Measurements from ENCODE around the gene SYTL3.

DNA sequence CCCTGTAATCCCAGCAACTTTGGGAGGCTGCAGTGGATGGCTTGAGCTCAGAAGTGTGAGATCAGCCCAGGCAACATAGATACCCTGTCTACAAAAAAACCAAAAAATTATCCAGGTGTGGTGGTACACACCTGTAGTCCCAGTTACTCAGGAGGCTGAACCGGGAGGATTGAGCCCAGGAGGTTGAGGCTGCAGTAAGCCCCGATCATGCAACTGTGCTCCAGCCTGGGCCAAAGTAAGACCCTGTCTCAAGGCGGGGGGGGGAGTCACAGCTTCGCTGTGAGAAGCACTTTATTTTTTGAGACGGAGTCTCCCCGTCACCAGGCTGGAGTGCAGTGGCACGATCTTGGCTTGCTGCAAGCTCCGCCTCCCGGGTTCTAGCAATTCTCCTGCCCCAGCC, 115.1 kb downstream of the SYTL3 start:
- TF ChIP-seq, protein P1, sequence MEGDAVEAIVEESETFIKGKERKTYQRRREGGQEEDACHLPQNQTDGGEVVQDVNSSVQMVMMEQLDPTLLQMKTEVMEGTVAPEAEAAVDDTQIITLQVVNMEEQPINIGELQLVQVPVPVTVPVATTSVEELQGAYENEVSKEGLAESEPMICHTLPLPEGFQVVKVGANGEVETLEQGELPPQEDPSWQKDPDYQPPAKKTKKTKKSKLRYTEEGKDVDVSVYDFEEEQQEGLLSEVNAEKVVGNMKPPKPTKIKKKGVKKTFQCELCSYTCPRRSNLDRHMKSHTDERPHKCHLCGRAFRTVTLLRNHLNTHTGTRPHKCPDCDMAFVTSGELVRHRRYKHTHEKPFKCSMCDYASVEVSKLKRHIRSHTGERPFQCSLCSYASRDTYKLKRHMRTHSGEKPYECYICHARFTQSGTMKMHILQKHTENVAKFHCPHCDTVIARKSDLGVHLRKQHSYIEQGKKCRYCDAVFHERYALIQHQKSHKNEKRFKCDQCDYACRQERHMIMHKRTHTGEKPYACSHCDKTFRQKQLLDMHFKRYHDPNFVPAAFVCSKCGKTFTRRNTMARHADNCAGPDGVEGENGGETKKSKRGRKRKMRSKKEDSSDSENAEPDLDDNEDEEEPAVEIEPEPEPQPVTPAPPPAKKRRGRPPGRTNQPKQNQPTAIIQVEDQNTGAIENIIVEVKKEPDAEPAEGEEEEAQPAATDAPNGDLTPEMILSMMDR (IDR thresholded peaks at IDR 0.05): no peak
- TF ChIP-seq POLR2AphosphoS5 (IDR thresholded peaks at IDR 0.05) (no peak), POLR2A (IDR thresholded peaks at IDR 0.05) (no peak)
